ENCODE results near the gene MEIS1. TPM values are rescaled to one million over a fixed set of nuclear protein-coding genes. Genes with fewer than 3 reads are reported as not detected.

MEIS1 gene
- total RNA-seq, 1 experiment from 2014 or later = 4.1 TPM

DNA sequence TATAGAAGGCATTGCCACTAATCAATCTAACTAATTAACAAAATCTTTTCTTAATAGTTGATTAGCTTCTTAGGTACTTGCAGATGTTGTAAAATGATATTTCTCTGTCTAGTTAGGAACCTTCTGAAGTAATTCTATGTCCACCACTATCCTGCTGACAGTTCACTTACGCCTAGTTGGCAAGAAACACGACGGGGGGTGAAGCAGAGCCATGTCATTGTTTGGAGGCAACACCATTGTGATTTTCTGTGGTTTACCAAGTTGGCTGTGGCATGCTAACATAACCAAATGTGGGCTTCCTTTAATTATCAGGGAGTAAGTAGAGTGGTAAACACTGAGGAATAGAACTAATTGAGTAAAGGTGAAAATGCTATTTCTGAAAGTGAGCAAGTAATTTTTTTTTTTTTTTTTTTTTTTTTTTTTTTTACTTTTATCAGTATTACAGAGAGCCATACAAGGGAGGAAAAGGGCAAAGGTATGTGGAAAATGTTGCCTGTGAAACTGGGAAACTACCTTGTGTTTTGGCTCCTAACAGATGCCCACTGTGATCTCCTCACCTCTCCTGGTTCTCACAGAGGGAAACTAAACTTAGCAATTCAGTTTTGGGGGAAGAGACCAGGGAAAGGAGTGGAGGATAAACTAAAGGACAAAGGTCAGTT lies 126.8 kb downstream of the MEIS1 start:
- no peak overlapping the region for H3K4me2 ChIP-seq (ENCODE audit: low read length)
- no peaks in the 10 kb centered on the region for H3F3A ChIP-seq (ENCODE audit: low read length, unreplicated experiment)
- H4K20me1 ChIP-seq (ENCODE audit: low read length) = no peaks in the 10 kb centered on the region
- no peak overlapping the region for H3K4me3 ChIP-seq (ENCODE audit: low read length)
- H3K36me3 ChIP-seq (ENCODE audit: low read depth, low read length) = no peaks in the 10 kb centered on the region
- ChIA-PET POLR2A (ENCODE audit: unreplicated experiment) (no interaction called here), CTCF (no interaction called here)
- 0 out of 2 replicates have a peak, but pooled peaks cover 4% of the 10 kb centered on the region for H3K4me1 ChIP-seq (ENCODE audit: insufficient read depth, low read length)
- no peak for ATAC-seq
- intact Hi-C loops (cut with micrococcal nuclease) = no loop called here
- no peak for DNase-seq
- H3K79me2 ChIP-seq (ENCODE audit: low read length) = no peaks in the 10 kb centered on the region
- H2AFZ ChIP-seq (ENCODE audit: low read length) = no peak overlapping the region
- no peak for TF ChIP-seq CTCF (conservative IDR thresholded peaks at IDR 0.05; ENCODE audit: low read depth, low read length)
- no peak for TF ChIP-seq EZH2phosphoT487 (IDR thresholded peaks at IDR 0.05; ENCODE audit: borderline replicate concordance, low read length)
- no peak for TF ChIP-seq EZH2 (IDR thresholded peaks at IDR 0.05; ENCODE audit: low read length, unreplicated experiment)
- no peak overlapping the region for H3K27ac ChIP-seq (ENCODE audit: low read length)
- no TSS peak for BruUV-seq (replicated peaks)
- H3K27me3 ChIP-seq (ENCODE audit: low read length) = no peaks in the 10 kb centered on the region
- no peaks in the 10 kb centered on the region for H3K9me2 ChIP-seq (replicated peaks; ENCODE audit: low read length)
- no peaks in the 10 kb centered on the region for H3K9me3 ChIP-seq (ENCODE audit: low read length)
- H3K9ac ChIP-seq (ENCODE audit: low read length) = no peak overlapping the region

DNA sequence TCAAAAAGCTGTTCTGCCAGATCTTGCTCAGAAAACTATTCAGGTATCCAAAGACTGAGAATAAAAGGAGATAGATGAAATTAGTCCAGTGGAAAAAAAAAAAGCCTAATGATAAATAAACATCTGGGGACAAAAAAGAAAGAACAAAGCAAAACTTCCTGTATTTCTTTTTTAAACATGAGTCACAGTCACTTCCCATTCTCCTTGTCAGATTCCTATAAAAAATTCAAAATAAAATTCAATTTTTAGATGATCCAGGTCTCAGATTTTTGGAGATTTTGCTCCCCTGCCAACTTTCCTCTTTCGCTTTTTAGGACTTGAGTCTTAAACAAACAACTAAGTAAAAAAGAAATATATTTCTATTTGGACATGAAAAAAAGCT lies 127.4 kb downstream of the MEIS1 start:
- ChIA-PET POLR2A (ENCODE audit: unreplicated experiment) (no interaction called here), CTCF (no interaction called here)
- no peaks in the 10 kb centered on the region for H3K36me3 ChIP-seq (ENCODE audit: low read depth, low read length)
- DNase-seq = no peak
- H3F3A ChIP-seq (ENCODE audit: low read length, unreplicated experiment) = no peaks in the 10 kb centered on the region
- H3K27ac ChIP-seq (ENCODE audit: low read length) = no peak overlapping the region
- BruUV-seq (replicated peaks) = no TSS peak
- H3K9me3 ChIP-seq (ENCODE audit: low read length) = no peaks in the 10 kb centered on the region
- no peak for ATAC-seq
- no peaks in the 10 kb centered on the region for H3K79me2 ChIP-seq (ENCODE audit: low read length)
- TF ChIP-seq EZH2 (IDR thresholded peaks at IDR 0.05; ENCODE audit: low read length, unreplicated experiment) (no peak), CTCF (conservative IDR thresholded peaks at IDR 0.05; ENCODE audit: low read depth, low read length) (no peak), EZH2phosphoT487 (IDR thresholded peaks at IDR 0.05; ENCODE audit: borderline replicate concordance, low read length) (no peak)
- H3K4me3 ChIP-seq (ENCODE audit: low read length) = no peak overlapping the region
- intact Hi-C loops (cut with micrococcal nuclease) = no loop called here
- H3K9me2 ChIP-seq (replicated peaks; ENCODE audit: low read length) = no peaks in the 10 kb centered on the region
- H4K20me1 ChIP-seq (ENCODE audit: low read length) = no peaks in the 10 kb centered on the region
- H2AFZ ChIP-seq (ENCODE audit: low read length) = no peak overlapping the region
- no peak overlapping the region for H3K4me2 ChIP-seq (ENCODE audit: low read length)
- H3K4me1 ChIP-seq (ENCODE audit: insufficient read depth, low read length) = 0 out of 2 replicates have a peak, but pooled peaks cover 4% of the 10 kb centered on the region
- no peaks in the 10 kb centered on the region for H3K27me3 ChIP-seq (ENCODE audit: low read length)
- no peak overlapping the region for H3K9ac ChIP-seq (ENCODE audit: low read length)

DNA sequence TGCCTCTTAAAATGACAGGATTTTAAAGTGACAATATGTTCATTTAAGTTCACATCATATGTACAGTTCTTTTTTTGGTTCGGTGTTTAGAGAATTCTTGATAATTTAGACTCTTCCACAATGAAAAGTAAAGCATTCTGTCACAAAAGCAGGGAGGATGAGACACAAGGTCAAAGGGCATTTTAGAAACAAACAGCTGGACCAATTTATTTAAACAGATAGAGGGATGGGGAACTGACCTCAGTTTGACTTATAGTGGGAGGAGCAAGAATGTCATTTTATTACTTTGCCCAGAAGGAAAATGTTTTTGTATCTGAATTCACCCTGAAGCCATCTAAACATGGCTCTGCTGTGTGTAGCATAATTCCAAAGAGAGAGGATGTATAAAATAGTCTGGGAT lies 128.5 kb downstream of the MEIS1 start:
- Histone ChIP-seq H3K27ac (ENCODE audit: low read length) (no peak overlapping the region), H3K4me1 (ENCODE audit: insufficient read depth, low read length) (0 out of 2 replicates have a peak, but pooled peaks cover 4% of the 10 kb centered on the region), H3K9me3 (ENCODE audit: low read length) (no peaks in the 10 kb centered on the region), H3K9me2 (replicated peaks; ENCODE audit: low read length) (no peaks in the 10 kb centered on the region), H3K79me2 (ENCODE audit: low read length) (no peaks in the 10 kb centered on the region), H2AFZ (ENCODE audit: low read length) (no peak overlapping the region), H3K4me3 (ENCODE audit: low read length) (no peak overlapping the region), H3K9ac (ENCODE audit: low read length) (no peak overlapping the region), H3K36me3 (ENCODE audit: low read depth, low read length) (no peaks in the 10 kb centered on the region), H3K4me2 (ENCODE audit: low read length) (no peak overlapping the region), H3F3A (ENCODE audit: low read length, unreplicated experiment) (no peaks in the 10 kb centered on the region), H4K20me1 (ENCODE audit: low read length) (no peaks in the 10 kb centered on the region), H3K27me3 (ENCODE audit: low read length) (no peaks in the 10 kb centered on the region)
- ATAC-seq (no peak), DNase-seq (no peak)
- no peak for TF ChIP-seq EZH2phosphoT487 (IDR thresholded peaks at IDR 0.05; ENCODE audit: borderline replicate concordance, low read length)
- no peak for TF ChIP-seq EZH2 (IDR thresholded peaks at IDR 0.05; ENCODE audit: low read length, unreplicated experiment)
- TF ChIP-seq CTCF (conservative IDR thresholded peaks at IDR 0.05; ENCODE audit: low read depth, low read length) = no peak
- CTCF ChIA-PET = no interaction called here
- POLR2A ChIA-PET (ENCODE audit: unreplicated experiment) = no interaction called here
- intact Hi-C loops (cut with micrococcal nuclease) = no loop called here
- no TSS peak for BruUV-seq (replicated peaks)
